T-helper 2 cell treated with Interferon-gamma antibody and Interleukin-4, amounts not matched to agents 100 ng/mL and 5 ng/mL, for 36 hours (primary cell): ENCODE data around the gene RELN. TPM values are rescaled to one million over a fixed set of nuclear protein-coding genes. Genes with fewer than 3 reads are reported as not detected.
"Not testable (repeated sequence)": the region's sequence is repeated elsewhere in the genome, so short reads cannot be mapped to it uniquely, and the experiment has no call there.

ENCODE experiments used
- intact Hi-C: fragments of 100-400 bp; cut with micrococcal nuclease; formaldehyde crosslinking; loops from one replicate; pipeline ENCODE4 v1.15.1; 2023
- total RNA-seq: library from RNA; stranded (reverse); gene quantifications from 2 replicates; pipeline ENCODE4 v1.2.3, GENCODE V29; 2022

RELN gene
- total RNA-seq, 1 donor from 2014 or later, result not detected

- intact Hi-C loops, result no loop called here
Measured at GRCh38 chr7:103854611-103855010, 134.8 kb downstream of the RELN start.

GRCh38 chr7:103851357-103851756, 138.1 kb downstream of the RELN start:
- intact Hi-C loops, result no loop called here

- intact Hi-C loops, result no loop called here
Measured at GRCh38 chr7:103843689-103844480, 145.6 kb downstream of the RELN start.

GRCh38 chr7:103833401-103833800, 156.1 kb downstream of the RELN start:
- intact Hi-C loops, result no loop called here

GRCh38 chr7:103832438-103832837, 157.0 kb downstream of the RELN start:
- intact Hi-C loops, result no loop called here

- intact Hi-C loops, result no loop called here
Measured at GRCh38 chr7:103824251-103824650, 165.2 kb downstream of the RELN start.

- intact Hi-C loops, result no loop called here
Measured at GRCh38 chr7:103823084-103823483, 166.4 kb downstream of the RELN start.

- intact Hi-C loops, result no loop called here
Measured at GRCh38 chr7:103821092-103821491, 168.4 kb downstream of the RELN start.

- intact Hi-C loops, result not testable (repeated sequence)
Measured at GRCh38 chr7:103815972-103816371, 173.5 kb downstream of the RELN start.

GRCh38 chr7:103813970-103814369, 175.5 kb downstream of the RELN start:
- intact Hi-C loops, result no loop called here

GRCh38 chr7:103811997-103812396, 177.5 kb downstream of the RELN start:
- intact Hi-C loops, result no loop called here

- intact Hi-C loops, result no loop called here
Measured at GRCh38 chr7:103811290-103811689, 178.2 kb downstream of the RELN start.

GRCh38 chr7:103810112-103810744, 179.2 kb downstream of the RELN start:
- intact Hi-C loops, result no loop called here

- intact Hi-C loops, result no loop called here
Measured at GRCh38 chr7:103809229-103809994, 180.0 kb downstream of the RELN start.

- intact Hi-C loops, result no loop called here
Measured at GRCh38 chr7:103805346-103805745, 184.1 kb downstream of the RELN start.

GRCh38 chr7:103803631-103804030, 185.8 kb downstream of the RELN start:
- intact Hi-C loops, result no loop called here

- intact Hi-C loops, result no loop called here
Measured at GRCh38 chr7:103799298-103799697, 190.2 kb downstream of the RELN start.

- intact Hi-C loops, result no loop called here
Measured at GRCh38 chr7:103797647-103798307, 191.7 kb downstream of the RELN start.

GRCh38 chr7:103796327-103796962, 193.0 kb downstream of the RELN start:
- intact Hi-C loops, result no loop called here

- intact Hi-C loops, result no loop called here
Measured at GRCh38 chr7:103795787-103796186, 193.7 kb downstream of the RELN start.

- intact Hi-C loops, result no loop called here
Measured at GRCh38 chr7:103795107-103795506, 194.4 kb downstream of the RELN start.
